ENCODE data around the gene KCTD12.

KCTD12 gene

GRCh38 chr13:76888421-76888820 lies 2.2 kb upstream of the KCTD12 start:
- no peak for DNase-seq (ENCODE audit: low read depth in 2 of 3, low spot score in 2 of 3)

GRCh38 chr13:76887076-76887563 lies 915 bp upstream of the KCTD12 start:
- DNase-seq (ENCODE audit: low read depth in 2 of 3, low spot score in 2 of 3): no peak

GRCh38 chr13:76886005-76886291 lies 257 bp downstream of the KCTD12 start:
- no peak for DNase-seq (ENCODE audit: low read depth in 2 of 3, low spot score in 2 of 3)

- DNase-seq (ENCODE audit: low read depth in 2 of 3, low spot score in 2 of 3): peak; percentile 26 to 44 (median 28)
Observed at GRCh38 chr13:76885203-76886004, 801 bp downstream of the KCTD12 start.

- DNase-seq (ENCODE audit: low read depth in 2 of 3, low spot score in 2 of 3): no peak
Observed at GRCh38 chr13:76884907-76885202, 1.4 kb downstream of the KCTD12 start.

GRCh38 chr13:76884186-76884906 lies 1.9 kb downstream of the KCTD12 start:
- no peak for DNase-seq (ENCODE audit: low read depth in 2 of 3, low spot score in 2 of 3)

- DNase-seq (ENCODE audit: low read depth in 2 of 3, low spot score in 2 of 3): no peak
Observed at GRCh38 chr13:76883236-76883635, 3.0 kb downstream of the KCTD12 start.

- DNase-seq (ENCODE audit: low read depth in 2 of 3, low spot score in 2 of 3): no peak
Observed at GRCh38 chr13:76882431-76882830, 3.8 kb downstream of the KCTD12 start.

GRCh38 chr13:76879883-76880270 lies 6.3 kb downstream of the KCTD12 start:
- no peak for DNase-seq (ENCODE audit: low read depth in 2 of 3, low spot score in 2 of 3)

- peak in 1 of 3 experiments; percentile 17 for DNase-seq (ENCODE audit: low read depth in 2 of 3, low spot score in 2 of 3)
Observed at GRCh38 chr13:76879203-76879882, 6.9 kb downstream of the KCTD12 start.

GRCh38 chr13:76878043-76878442 lies 8.2 kb downstream of the KCTD12 start:
- DNase-seq (ENCODE audit: low read depth in 2 of 3, low spot score in 2 of 3): no peak

- no peak for DNase-seq (ENCODE audit: low read depth in 2 of 3, low spot score in 2 of 3)
Observed at GRCh38 chr13:76875271-76875815, 10.9 kb downstream of the KCTD12 start.

- DNase-seq (ENCODE audit: low read depth in 2 of 3, low spot score in 2 of 3): no peak
Observed at GRCh38 chr13:76874479-76874878, 11.7 kb downstream of the KCTD12 start.

- no peak for DNase-seq (ENCODE audit: low read depth in 2 of 3, low spot score in 2 of 3)
Observed at GRCh38 chr13:76873445-76873844, 12.8 kb downstream of the KCTD12 start.

- no peak for DNase-seq (ENCODE audit: low read depth in 2 of 3, low spot score in 2 of 3)
Observed at GRCh38 chr13:76872675-76873074, 13.5 kb downstream of the KCTD12 start.

- DNase-seq (ENCODE audit: low read depth in 2 of 3, low spot score in 2 of 3): no peak
Observed at GRCh38 chr13:76871432-76871831, 14.8 kb downstream of the KCTD12 start.

GRCh38 chr13:76868371-76868770 lies 17.8 kb downstream of the KCTD12 start:
- no peak for DNase-seq (ENCODE audit: low read depth in 2 of 3, low spot score in 2 of 3)

GRCh38 chr13:76865996-76866503 lies 20.2 kb downstream of the KCTD12 start:
- DNase-seq (ENCODE audit: low read depth in 2 of 3, low spot score in 2 of 3): no peak

- no peak for DNase-seq (ENCODE audit: low read depth in 2 of 3, low spot score in 2 of 3)
Observed at GRCh38 chr13:76865109-76865508, 21.1 kb downstream of the KCTD12 start.

GRCh38 chr13:76864259-76864658 lies 21.9 kb downstream of the KCTD12 start:
- DNase-seq (ENCODE audit: low read depth in 2 of 3, low spot score in 2 of 3): no peak

- no peak for DNase-seq (ENCODE audit: low read depth in 2 of 3, low spot score in 2 of 3)
Observed at GRCh38 chr13:76863022-76863421, 23.2 kb downstream of the KCTD12 start.

- DNase-seq (ENCODE audit: low read depth in 2 of 3, low spot score in 2 of 3): no peak
Observed at GRCh38 chr13:76861859-76862258, 24.3 kb downstream of the KCTD12 start.
